SH-SY5Y (cell line): ENCODE results near the gene RGS9.

Source experiments
- GATA2 ChIP-seq: IDR thresholded peaks from 2 replicates; pipeline ENCODE4 v1.6.1; 2011; ENCODE audit warnings: mild to moderate bottlenecking, low read depth, low read length
- GATA3 ChIP-seq: IDR thresholded peaks from 2 replicates; pipeline ENCODE4 v1.6.1; 2011; ENCODE audit warnings: low read depth, mild to moderate bottlenecking, low read length, moderate library complexity

DNA sequence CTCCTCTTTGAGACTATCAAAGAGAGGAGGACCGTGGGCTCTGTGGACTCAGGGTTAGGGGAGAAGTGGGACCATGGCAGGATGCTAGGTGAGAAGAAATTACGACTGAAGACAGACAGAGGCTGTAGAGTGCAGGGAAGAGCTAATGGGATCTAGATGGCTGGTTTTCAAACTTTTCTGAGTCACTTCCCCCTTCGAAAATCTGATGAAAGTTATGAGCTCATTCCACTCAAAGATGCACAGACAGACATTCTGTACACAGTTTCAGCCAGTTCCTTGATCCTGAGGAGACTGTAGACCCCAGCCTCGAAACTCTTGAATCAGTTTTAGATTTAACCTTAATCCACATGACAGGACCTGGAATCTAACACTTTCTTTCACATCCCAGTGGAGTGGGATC, 40.7 kb downstream of the RGS9 start:
- TF ChIP-seq GATA2 (no peak), GATA3 (no peak)
